Stimulated activated CD4-positive, alpha-beta T cell treated with anti-CD3 and anti-CD28 coated beads, Interleukin-1b, Interleukin-23, amount 100 ng/mL, for 48 hours (primary cell): ENCODE data around the gene DHTKD1.
A peak's percentile ranks its signal among the peaks of the same experiment; 100 is the strongest.
"Not testable (repeated sequence)": the region's sequence is repeated elsewhere in the genome, so short reads cannot be mapped to it uniquely, and the experiment has no call there.

Experiments
- DNase-seq: peaks from one replicate; pipeline ENCODE4 v3.0.0-alpha.2; 2020

DHTKD1 gene

DNA sequence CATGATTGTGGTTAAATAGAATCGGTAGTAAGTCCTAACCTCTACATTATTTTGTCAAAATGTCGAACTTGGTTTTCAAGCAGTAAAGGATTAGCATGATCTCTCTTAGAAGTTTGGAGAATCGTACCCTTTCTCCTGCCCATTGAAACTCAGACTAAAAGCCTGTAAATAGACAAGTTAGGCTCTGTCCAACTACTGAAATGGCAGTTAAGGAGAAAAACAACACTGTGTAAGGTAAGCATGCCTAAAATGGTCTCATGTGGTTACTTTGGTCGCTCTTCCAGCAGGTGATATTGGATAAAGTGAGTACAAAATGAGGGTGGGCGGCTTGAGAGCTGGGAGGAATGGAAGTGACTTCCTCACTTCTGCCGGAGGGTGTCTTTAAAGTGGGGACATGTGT is 85.8 kb downstream of the DHTKD1 start:
- no peak for DNase-seq

DNA sequence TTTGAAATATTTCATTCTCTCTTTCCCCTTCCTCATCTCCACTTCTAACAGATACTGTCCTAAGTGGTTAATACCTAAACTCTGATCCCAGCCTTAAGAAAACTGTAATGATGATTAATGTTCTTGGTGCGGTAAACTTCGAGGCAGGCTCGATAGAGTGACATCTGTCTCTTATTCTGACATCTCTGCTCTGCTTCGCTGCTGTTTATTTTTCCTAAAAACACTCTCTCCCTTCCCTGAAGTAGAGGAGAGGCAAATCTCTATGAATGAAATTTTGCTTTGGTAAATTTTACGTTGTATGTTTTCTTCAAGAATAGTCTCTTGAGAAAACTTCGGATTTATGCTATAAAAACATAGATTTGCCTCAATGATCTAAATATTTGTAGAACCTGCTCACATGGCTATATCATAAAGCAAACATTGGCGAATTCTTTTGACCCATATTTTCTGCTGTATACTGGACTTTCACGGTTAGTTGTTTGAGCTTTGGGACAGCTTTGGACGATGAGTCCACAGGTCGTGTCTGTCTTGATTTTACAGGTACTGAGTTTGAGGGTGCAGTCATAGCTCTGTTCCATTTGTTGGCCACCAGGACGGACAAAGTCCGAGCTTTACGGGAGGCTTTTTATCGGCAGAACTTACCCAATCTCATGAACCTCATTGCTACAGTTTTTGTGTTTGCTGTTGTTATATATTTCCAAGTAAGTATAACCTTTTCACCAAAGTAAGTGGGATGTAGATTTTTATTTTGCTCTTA is 87.8 kb downstream of the DHTKD1 start:
- DNase-seq, result no peak

GRCh38 chr10:12158111-12158510 is 89.4 kb downstream of the DHTKD1 start:
- no peak for DNase-seq

GRCh38 chr10:12160664-12161063 is 91.9 kb downstream of the DHTKD1 start:
- peak; percentile 10 for DNase-seq

- DNase-seq, result no peak
Observed at GRCh38 chr10:12162927-12163326, 94.2 kb downstream of the DHTKD1 start.

- no peak for DNase-seq
Observed at GRCh38 chr10:12164085-12164484, 95.3 kb downstream of the DHTKD1 start.

DNA sequence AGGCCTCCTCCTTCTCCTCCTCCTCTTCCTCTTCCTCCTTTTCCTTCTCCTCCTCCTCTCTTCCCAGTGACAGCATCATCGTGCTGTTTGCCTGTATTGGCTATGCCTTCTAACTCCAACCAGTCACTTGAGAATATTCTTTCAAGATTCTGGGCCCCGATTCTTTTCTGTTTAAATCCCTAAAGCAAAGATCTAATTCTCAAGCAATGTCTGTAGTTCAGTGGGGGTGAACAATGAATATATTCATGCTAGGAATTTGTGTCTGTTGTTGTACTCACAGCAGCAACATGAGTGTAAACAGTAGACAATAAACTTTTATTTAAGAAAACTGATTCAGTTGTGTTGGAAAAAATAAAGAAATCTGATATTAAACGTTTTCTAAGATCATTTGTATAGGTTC is 96.3 kb downstream of the DHTKD1 start:
- no peak for DNase-seq

DNA sequence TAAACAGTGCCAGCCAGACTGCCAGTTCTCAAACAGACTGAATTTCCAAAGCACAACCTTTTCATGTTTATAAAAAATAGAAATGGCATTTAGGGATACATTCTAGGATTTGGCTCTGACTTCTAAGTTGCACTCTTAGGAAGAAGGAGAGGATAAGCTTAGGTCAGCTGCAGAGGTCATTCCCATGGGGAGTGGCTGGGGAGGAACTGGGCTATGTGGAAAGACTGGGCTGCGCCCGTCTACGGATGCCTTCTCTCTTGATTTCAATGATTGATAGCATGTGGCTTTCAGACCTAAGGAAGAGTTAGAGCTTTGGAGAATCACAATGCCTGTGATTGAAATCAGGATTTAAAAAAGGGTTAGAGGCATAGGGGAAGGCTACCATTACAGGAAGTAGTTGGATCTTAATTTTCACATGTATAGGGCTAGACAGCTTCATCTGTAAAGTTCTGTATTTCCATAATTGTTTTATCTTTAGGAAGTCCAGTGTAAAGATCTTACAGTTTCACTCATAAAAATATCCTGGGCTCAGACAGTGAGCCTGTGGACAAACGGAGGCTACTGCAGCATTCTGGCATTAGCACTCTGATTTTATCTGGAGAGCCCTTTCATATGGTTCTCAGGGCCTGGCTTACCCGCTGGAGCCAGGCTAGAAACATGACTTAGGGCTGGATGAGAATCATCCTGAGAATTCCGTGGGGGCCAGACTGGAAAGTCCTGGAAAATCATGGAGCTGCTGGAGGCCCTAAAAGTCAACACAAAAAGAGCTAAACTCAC is 97.4 kb downstream of the DHTKD1 start:
- no peak for DNase-seq

GRCh38 chr10:12171512-12171911 is 102.8 kb downstream of the DHTKD1 start:
- DNase-seq, result not testable (repeated sequence)
